NCI-H774 (cell line): ENCODE data around the gene TBCCD1.

ENCODE experiments used
- DNase-seq: peaks from one replicate; lab custom pipeline; 2025; lab: John Stamatoyannopoulos, UW

Gene TBCCD1

GRCh38 chr3:186567072-186567921, at the start of gene TBCCD1:
TBCCD1 (minus strand) TSS chr3:186567339; CDS start chr3:186564329, 3,010 bp downstream.
- DNase-seq: peak; percentile 95

DNA sequence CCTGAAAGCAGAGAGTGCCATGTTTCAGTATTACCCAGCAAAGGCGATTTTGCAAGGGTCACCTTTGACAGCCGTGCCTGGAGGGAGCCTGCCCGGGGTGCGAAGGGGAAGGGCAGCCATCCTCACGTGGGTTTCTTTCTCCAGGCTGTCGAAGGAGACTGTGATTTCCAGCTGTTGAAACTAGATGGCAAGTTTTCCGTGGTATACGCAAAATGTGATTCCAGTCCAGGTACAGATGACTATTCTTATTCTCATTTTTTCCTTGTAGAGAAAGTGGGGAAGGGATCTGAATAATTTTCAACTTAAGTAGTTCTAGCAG, 49.1 kb upstream of the TBCCD1 start:
- no peak for DNase-seq

DNA sequence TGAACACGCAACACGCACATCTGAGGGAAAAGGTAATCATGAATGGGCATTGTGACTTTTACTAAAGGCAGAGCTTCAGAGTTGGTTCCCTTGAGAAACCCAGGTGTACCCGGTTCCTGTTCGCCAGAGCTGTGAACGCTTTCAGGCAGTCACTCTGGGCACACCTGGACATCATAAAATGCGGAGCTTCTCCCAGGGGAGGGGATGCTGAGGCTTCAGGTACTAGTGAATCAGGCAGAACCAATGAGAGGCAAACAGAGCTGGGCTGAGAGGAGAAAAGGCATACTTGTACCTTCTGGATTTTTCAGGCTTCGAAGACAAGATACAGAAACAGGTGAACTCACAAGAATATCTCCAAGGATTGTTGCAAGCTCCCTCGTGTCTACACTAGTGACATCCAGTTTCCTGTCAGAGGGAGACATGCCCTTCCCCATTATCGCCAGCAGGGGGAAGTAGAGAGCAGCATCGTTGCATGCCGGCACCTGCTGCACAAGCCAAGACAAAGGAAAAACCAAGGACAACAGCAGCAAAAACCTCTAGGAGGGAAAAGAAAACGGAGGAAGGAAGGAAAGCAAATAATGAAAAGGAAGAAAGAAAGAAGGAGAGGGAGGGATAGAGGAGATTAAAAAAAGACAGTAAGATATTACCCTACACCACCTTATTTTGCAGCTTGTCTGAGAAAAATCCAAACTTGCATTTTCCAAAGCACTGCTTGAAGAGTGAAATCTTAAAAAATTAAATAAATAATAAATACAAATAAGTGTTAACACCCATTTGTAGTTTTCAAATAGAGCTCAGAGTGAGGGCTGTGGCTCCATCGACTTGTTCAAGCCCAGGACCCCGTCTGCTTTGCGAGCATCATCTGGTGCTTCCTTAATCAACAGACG, 47.7 kb upstream of the TBCCD1 start:
- DNase-seq: peak; percentile 76

DNA sequence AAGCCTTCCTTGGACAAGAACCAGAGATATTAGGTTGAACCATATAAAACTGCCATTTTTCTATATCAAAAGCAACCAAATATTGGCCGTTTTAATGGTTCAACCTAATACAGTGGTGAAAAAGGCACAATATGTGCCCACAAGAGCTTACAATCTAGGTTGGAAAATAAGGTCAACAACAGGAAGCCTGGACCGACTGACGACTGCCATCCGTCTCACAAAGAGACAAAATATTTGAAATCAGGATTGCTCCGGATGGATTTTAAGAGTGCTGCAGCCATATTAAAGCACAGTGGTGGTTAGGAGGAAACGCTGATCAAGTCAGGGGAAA, 47.1 kb upstream of the TBCCD1 start:
- no peak for DNase-seq

- DNase-seq: no peak
These were observed 46.6 kb upstream of the TBCCD1 start for GRCh38 chr3:186613637-186614265.

DNA sequence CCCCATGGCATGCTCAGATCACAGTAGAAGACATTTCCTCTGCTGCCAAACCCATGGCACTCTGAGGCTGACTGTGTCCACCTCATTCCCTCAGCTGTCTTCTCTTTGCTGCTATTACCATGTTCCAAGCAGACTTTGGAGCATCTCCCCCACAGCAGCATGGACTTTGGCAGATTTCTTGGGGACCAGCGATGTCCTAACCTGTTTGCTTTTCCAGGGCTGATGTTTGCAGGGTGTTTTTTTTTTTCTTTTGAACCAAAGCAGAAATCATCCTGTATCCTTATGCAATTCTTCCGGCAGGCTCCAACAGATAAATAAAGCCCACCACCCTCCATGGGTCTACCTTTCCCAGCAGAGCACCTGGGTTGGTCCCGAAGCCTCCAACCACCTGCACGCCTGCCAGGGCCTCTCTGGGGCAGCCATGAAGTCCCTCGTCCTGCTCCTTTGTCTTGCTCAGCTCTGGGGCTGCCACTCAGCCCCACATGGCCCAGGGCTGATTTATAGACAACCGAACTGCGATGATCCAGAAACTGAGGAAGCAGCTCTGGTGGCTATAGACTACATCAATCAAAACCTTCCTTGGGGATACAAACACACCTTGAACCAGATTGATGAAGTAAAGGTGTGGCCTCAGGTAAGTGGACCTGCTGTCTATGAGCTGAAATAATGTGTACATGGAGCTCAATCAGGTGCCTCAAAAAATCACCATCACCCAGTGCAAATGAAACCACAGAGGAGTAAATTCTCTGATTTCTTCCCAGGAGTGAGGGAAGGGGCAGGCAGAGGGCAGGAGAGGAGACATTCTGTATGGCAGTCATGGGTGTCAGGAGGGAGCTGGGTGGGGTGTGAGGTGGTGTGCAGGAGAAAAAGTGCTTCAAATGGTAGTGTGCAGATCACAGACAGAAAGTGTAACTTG, 45.8 kb upstream of the TBCCD1 start, which contains the start of gene AHSG:
TSS of gene AHSG (plus strand) at position 340 of the 916 bp plus-strand sequence. CDS start at position 422, 82 bp downstream.
- no peak for DNase-seq

- no peak for DNase-seq
These were observed 44.9 kb upstream of the TBCCD1 start for GRCh38 chr3:186612065-186612464.

DNA sequence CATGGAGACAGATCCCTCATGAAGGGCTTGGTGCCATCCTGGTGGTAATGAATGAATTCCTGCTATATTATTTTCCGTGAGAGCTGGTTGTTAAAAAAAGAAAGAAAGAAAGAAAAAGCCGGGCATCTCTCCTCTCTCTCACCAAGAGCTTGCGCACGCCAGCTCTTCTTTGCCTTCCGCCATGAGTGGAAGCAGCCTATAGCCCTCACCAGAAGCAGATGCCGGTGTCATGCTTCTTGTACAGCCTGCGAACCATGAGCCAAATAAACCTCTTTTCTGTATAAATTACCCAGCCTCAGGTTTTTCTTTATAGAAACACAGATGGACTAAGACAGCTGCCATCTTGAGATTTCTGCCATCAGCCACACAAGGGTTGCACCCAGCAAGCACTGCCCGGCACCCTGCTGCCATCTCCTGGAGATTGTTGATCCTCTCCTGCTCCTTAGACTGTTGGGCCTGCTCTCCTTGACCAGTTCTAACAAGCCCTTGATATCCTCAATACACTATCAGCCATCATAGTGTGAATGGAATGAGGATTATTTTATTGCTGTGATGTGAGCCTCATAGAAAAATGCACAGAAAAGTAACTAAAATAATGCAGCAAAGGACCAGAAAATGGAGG, 42.2 kb upstream of the TBCCD1 start:
- no peak for DNase-seq

- DNase-seq: no peak
These were observed 41.6 kb upstream of the TBCCD1 start for GRCh38 chr3:186608624-186609215.

DNA sequence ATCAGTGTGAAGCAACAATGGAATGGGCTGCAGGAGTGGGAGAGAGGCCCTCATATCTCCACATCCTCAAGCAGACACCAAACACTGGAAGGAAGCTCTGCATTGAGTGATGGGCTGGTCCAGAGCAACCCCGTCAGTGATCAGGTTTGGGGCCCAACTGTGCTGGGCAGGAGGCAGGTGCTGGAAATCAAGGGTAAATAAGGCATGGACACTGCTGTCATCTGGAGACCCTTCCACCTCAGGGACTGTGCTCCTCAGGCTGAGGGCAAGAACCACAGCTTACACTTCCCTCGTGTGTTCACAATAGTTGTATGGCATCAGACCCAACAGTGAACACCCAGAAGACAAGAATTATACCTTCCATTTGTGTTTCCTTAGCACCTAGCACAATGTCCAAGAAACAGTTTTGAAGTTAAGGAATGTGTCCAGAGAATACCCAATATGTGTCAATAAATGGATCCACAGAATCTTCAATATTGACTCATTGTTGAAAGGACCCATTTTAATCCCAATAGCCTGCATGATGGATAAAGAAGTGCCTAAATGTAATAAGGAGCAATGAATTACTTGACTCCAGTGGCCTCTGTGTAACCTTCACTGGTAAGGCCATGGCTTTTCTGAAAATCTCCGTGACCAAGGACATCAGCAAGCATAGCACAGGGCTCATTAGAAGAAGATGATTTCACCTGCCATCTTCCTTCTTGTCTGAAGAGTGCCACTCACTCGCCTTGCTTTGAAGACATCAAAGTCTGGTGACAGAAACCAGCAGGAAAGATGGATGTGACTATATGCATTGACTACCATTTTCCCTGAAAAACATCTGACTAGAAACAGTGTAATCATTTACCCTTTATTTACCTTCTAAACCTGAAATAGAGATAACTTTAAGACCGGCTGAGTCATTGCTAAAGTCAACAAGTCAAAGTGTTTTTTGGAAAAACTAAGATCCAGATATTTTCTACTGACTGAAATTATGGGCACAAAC, 38.7 kb upstream of the TBCCD1 start:
- no peak for DNase-seq

DNA sequence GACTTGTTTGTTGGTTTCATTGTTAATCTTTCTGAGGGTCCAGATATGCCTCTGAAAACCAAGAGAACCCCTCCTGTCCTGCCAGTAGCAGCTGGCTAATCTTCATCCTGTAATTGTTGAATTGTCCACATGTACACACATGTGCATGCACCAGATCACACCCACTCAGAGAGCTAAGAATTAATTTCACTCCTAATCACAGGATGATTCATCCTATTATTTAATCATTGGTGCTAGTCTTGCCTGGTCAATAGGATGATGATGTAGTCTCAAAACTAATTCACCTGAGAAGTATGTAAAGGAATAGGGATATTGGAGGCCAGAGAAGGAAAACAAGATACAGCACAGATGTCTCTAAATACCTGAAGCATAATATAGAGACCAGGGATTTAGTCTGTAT, 37.9 kb upstream of the TBCCD1 start:
- DNase-seq: no peak

DNA sequence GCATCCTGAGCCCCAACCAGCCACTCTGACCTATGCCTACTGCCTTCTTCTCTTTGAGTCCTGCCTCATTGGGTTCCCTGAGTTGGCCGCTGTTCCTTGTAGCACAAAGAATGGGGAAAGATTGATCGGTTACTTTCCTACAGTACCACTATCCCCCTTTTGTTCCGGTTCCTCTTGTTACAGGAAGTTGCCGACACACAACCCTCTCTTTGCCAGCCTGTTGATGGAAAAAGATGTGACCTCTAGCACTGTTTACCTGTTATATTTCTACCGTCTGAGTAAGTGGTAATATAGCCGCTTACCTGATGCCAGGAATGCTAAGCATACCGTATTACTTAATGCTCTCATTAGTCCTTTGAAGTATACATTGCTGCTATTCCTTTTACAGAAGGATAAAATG, 36.0 kb upstream of the TBCCD1 start:
- DNase-seq: no peak

GRCh38 chr3:186600896-186601295, 33.8 kb upstream of the TBCCD1 start:
- DNase-seq: no peak

- no peak for DNase-seq
These were observed 32.6 kb upstream of the TBCCD1 start for GRCh38 chr3:186599785-186600166.

DNA sequence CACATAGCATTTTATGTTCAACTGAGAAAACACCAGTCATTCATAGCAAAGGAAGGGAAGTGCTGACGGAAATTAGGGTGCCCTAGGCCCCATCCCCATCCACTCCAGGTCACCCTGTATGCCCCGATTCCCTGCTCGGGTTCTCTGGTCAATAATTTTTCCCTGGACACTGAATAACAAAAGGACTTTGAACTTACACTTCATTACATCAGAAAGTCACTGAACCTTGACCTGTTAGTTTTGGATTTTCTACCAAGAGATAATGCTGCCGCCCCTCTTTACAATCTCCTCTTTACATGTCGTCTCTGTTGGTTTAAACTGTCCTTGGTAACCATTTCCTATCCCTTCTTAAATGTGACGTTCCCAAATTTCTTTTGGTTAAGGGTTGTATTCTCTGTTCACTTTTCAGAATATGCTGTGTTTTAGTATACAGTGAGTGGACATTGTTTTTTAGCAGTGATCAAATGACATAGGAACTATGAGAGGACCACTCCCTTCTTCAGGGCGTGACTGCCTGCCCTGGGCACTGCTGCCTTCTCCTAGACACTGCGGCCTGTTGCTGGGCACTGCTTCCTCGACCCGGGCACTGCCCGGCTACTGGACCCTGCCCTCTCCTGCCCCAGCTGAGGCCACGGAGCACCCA, 32.1 kb upstream of the TBCCD1 start:
- DNase-seq: no peak

DNA sequence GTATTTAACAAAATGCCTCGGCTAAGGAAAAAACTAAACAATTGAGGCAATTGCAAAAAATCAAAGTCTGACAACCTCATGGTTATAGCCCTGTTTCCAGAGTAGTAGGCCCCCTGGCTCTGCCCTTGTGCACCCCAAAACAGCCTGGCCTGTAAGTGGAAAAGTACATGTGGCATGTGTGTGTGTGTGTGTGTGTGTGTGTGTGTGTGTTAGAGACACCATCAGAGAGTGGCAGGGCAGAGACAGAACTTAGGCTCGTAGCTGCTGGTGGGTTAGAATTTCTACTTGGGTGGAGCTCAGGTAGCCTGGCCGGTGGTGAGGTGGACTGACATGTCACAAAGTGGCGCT, 31.6 kb upstream of the TBCCD1 start:
- DNase-seq: no peak

DNA sequence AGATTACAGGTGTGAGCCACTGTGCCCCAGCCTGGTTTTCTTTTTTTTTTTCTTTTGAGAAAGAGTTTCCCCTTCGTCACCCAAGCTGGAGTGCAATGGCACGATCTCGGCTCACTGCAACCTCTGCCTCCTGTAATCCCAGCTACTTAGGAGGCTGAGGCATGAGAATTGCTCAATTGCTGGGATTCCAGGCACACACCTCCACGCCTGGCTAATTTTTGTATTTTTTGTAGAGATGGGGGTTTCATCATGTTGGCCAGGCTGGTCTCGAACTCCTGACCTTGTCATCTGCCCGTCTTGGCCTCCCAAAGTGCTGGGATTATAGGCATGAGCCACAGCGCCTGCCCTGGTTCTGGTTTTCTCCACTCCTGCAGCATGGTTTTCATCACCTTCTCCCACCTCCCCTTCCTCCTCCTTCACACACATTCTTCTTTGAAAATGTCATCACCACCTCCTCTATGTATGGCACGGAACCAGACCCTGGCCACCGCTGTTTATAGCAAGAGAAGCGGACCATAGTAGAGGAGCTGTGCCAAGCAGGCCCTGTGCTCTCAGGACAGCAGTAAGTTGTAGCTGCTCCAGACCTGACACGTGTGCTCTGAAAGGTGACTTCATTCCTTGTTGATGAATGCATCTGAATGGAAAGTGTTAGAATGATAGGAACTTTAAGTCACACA, 31.1 kb upstream of the TBCCD1 start:
- DNase-seq: no peak

DNA sequence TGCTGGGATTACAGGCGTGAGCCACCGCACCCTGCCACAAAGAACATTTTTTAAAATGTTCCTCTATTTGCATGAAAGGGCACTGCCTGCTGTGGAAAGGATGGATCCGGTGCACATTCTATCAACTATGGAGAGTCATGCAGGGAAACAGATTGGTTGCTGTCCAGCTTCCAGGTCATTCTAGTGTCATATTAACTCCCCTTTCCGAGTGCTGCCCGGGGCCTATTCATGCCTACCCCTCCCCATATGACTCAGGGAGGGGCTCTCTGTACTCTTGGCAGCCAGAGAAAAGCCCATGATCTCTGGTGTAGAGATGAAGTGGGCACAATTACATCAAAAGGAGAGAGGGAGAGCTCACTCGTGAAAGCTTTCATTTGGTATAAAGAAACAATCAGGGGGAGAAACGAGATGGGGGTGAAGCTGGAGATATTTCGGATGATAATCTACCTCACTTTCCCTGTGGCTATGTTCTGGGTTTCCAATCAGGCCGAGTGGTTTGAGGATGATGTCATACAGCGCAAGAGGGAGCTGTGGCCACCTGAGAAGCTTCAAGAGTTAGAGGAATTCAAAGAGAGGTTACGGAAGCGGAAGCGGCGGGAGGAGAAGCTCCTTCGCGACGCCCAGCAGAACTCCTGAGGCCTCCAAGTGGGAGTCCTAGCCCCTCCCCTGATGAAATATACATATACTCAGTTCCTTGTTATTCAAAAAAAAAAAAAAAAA, 29.6 kb upstream of the TBCCD1 start:
- DNase-seq: no peak
